HUDEP-2 (cell line): ENCODE results near the gene SNCB.

Experiments
- DNase-seq, 76 experiments: peaks; one replicate each; lab custom pipeline; 2025; ENCODE audit not compliant: unreplicated experiment in 76 of 76; lab: John Stamatoyannopoulos, UW

Gene SNCB

DNA sequence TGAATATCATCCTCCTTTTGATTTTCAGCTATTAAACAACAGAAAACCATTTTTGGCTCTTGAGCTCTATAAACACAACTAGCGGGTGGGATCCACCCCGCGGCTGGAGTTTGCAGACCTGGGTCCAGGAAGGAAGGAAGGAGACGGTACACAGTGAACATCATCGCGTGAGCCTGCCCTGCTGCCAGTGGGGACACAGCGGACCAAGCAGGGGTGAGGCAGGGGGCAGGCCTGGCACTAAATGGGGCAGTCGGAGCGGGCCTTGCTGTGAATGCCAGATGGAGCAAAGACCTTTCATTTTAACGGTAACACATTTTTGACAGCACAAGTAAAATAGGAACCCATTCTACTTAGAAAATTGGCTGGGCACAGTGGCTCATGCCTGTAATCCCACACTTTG is 31.3 kb upstream of the SNCB start:
- no peak for DNase-seq

DNA sequence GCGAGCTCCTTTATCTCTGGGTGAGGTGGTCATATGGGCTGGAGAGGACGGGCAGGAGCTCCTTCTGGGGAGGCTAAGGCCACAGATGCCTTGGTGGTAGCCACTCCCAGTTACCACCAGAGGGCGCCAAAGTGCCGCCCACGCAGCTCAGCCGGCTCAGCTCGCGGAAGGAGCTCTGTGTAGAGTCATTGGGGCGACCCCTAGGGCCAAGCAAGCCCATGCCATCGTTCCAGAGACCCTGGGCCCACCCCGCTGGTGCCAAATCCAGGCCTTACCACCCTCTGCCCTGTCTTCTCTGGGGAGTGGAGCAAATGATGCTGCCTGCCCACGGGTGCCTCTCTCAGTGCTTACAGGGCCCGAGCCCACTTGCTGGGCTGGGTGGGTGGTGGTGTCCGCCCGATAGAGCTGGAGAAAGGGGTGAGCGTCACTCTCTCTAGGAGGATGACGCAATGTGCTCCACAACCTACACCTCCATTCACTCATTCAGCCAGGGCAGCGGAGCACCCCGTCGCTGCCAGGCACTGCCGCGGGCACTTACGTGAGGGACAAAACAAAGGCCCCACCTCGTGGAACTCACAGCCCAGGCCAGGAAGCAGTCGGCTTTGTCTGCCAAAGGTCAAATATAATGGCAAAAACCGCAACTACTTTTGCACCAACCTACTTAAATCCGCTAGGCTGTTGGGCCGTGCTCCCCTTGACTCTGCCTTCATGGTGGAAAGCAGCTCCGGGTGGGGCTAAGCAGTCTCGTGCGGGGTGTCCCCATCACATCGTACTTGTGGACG is 30.7 kb upstream of the SNCB start:
- DNase-seq, result peak in 68 of 76 experiments; percentile 6 to 80 (median 56)

DNA sequence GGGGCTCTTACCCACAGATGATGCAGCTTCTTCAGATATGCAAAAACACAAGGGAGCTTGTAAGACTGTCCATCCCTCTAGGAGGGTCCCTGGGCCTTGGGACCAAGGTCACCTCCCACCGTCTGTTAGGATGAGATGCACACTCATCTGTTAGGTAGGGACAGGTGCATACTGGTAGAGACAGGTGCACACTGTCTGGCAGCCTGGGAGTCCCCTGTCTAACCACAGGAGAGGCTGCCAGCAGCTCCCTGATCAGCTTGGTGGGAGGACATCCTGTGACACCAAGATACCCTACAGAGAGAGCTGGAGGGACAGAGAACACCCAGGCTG is 30.2 kb upstream of the SNCB start:
- no peak for DNase-seq

DNA sequence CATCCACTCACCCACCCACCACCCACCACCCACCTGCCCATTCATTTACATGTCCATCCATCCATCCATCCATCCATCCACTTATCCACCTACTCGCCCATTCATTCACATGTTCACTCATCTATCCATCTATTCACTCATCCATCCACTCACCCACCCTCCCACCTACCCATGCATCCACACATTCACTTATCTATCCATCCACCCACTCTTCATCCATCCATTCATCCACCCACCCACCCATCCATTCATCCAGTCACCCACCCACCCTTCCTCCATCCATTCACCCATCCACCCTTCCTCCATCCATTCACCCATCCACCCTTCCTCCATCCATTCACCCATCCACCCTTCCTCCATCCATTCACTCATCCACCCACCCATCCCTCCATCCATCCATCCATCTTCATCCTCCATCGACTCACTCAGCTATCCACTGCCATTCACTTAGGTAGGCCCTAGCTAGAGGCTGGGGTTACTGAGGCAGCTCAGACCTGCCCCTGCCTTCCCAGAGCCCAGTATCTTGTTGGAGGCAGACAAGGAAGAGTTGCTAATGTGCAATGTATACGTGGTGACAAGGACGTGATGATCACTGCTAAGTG is 29.6 kb upstream of the SNCB start:
- no peak for DNase-seq

GRCh38 chr5:176659512-176659839 is 29.1 kb upstream of the SNCB start:
- DNase-seq, result no peak

- no peak for DNase-seq
Measured at GRCh38 chr5:176658817-176659511, 28.6 kb upstream of the SNCB start.

- peak in 46 of 76 experiments; percentile 5 to 62 (median 25) for DNase-seq
Measured at GRCh38 chr5:176658007-176658599, 27.8 kb upstream of the SNCB start.

- DNase-seq, result no peak
Measured at GRCh38 chr5:176656467-176656990, 26.2 kb upstream of the SNCB start.

GRCh38 chr5:176654856-176655255 is 24.5 kb upstream of the SNCB start:
- DNase-seq, result no peak

GRCh38 chr5:176653401-176654385 is 23.4 kb upstream of the SNCB start:
- DNase-seq, result peak in 54 of 76 experiments; percentile 5 to 81 (median 46)

GRCh38 chr5:176652136-176652535 is 21.8 kb upstream of the SNCB start:
- no peak for DNase-seq

GRCh38 chr5:176651472-176651980 is 21.2 kb upstream of the SNCB start:
- no peak for DNase-seq

GRCh38 chr5:176650354-176650884 is 20.1 kb upstream of the SNCB start:
- DNase-seq, result peak in 8 of 76 experiments; percentile 6 to 29 (median 18)

- peak in 75 of 76 experiments; percentile 66 to 97 (median 89) for DNase-seq
Measured at GRCh38 chr5:176648474-176649194, 18.3 kb upstream of the SNCB start.

- peak in 61 of 76 experiments; percentile 2 to 84 (median 53) for DNase-seq
Measured at GRCh38 chr5:176647843-176648473, 17.6 kb upstream of the SNCB start.

DNA sequence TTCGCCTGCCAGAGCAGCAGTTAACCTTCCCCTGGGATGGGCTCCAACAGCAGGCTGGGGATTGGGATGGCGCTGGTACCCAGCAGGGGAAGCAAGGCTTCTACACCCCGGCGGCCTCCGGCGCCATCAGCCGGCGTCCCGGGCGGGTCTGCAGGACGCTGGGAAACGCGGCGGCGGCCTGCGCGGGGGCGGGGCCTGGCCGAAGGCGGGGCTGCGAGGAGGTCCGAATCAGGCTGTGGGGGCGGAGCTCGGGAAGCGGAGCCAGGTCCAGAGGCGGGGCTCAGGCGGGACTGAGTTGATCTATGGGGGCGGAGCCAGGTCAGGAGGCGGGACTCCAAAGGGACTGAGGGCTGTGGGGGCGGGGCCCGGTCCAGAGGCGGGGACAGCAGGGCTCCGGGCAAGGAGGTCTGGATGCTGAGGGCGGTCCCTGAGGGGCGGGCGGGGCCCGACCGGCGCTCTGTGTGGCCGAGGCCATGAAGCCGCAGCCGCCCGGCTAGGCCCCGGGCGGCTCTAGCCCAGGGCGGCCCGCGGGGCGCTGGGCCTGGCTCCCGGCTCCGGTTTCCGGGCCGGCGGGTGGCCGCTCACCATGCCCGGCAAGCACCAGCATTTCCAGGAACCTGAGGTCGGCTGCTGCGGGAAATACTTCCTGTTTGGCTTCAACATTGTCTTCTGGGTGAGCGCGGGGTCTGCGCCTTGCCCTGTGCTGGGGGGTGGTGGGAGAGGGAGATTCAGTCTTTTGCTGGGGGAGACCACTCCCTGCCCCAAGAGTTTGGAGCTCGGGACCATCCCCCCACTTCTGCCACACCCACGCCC is 16.9 kb upstream of the SNCB start, which contains the start of gene TSPAN17:
TSPAN17 (plus strand) TSS at position 455 of the 813 bp plus-strand sequence; CDS start at position 587, 132 bp downstream.
- DNase-seq, result peak; percentile 76 to 100 (median 99)

GRCh38 chr5:176646707-176647029 is 16.3 kb upstream of the SNCB start:
- no peak for DNase-seq
